Large intestine (tissue), 3 donors: ENCODE results near the gene FAM83G. TPM values are rescaled to one million over a fixed set of nuclear protein-coding genes. Genes with fewer than 3 reads are reported as not detected.
"Not testable (repeated sequence)": the region's sequence is repeated elsewhere in the genome, so short reads cannot be mapped to it uniquely, and the experiment has no call there.

ENCODE experiments used
- DNase-seq, 2 donors: peaks; one replicate each; pipeline versions ENCODE4 v3.0.0 to v3.0.0-alpha.2; 2013
- H3K27ac ChIP-seq: one replicate; pipeline ENCODE4 v1.5.1; 2013; ENCODE audit warnings: low read length
- H3K27me3 ChIP-seq: 2 replicates; pipeline ENCODE4 v1.6.1; 2013; ENCODE audit warnings: low read length; ENCODE audit not compliant: control insufficient read depth, insufficient read depth
- H3K36me3 ChIP-seq: 2 replicates; pipeline ENCODE4 v1.6.1; 2013; ENCODE audit warnings: low read length; ENCODE audit not compliant: control insufficient read depth, insufficient read depth
- H3K4me1 ChIP-seq: one replicate; pipeline ENCODE4 v1.6.1; 2013; ENCODE audit warnings: low read length; ENCODE audit not compliant: control insufficient read depth, insufficient read depth
- H3K4me3 ChIP-seq: one replicate; pipeline ENCODE4 v1.5.1; 2013; ENCODE audit warnings: low read length
- H3K9me3 ChIP-seq: one replicate; pipeline ENCODE4 v1.6.1; 2013; ENCODE audit warnings: mild to moderate bottlenecking, low read depth, low read length, moderate library complexity; ENCODE audit not compliant: control insufficient read depth
- WGBS: methylation state at CpG from one replicate; pipeline ENCODE4 v1.1.5; 2013; ENCODE audit warnings: low lambda C conversion rate; ENCODE audit not compliant: insufficient coverage; 5-methylcytosine and 5-hydroxymethylcytosine counted together
- polyA plus RNA-seq: library from polyadenylated mRNA; unstranded; fragments of 120-200 nt; gene quantifications from one replicate; pipeline ENCODE4 v1.2.1, GENCODE V29; 2013

FAM83G gene
- polyA plus RNA-seq, 1 donor, result 35.6 TPM

GRCh38 chr17:18960241-18960665, 44.3 kb downstream of the FAM83G start:
- no peak for DNase-seq
- peaks cover 37% of the 10 kb centered on the region for H3K4me1 ChIP-seq
- no CpG with 5 or more reads among the region's 15 CpGs for WGBS

DNA sequence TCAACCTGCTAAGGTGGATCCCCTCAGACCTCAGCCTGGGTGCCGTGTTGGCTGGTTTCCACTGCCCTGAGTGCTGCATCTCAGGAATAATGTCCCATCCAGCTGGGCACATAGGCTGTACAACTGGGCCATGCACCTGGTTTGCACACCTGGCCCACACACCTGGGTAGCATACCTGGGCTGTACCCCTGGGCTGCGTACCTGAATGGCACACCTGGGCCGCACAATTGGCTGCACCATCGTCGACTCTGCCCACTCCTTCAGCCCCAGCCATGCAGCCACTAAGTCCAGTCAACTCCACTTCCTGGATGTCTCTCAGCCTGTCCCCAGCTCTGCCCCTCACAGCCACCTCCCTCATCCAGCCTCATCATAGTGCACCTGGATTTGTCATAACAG, 44.7 kb downstream of the FAM83G start:
- WGBS, result no CpG with 5 or more reads among the region's 5 CpGs
- no peak overlapping the region for H3K4me3 ChIP-seq
- H3K27ac ChIP-seq, result no peak overlapping the region
- H3K36me3 ChIP-seq, result no peaks in the 10 kb centered on the region
- peaks cover 2% of the 10 kb centered on the region for H3K9me3 ChIP-seq
- no peaks in the 10 kb centered on the region for H3K27me3 ChIP-seq
- DNase-seq, result peak in 1 of 2 donors; percentile 1
- H3K4me1 ChIP-seq, result peaks cover 37% of the 10 kb centered on the region

More at GRCh38 chr17:18960241-18960665, 44.3 kb downstream of the FAM83G start:
- H3K27me3 ChIP-seq, result no peaks in the 10 kb centered on the region
- H3K27ac ChIP-seq, result no peak overlapping the region
- H3K4me3 ChIP-seq, result no peak overlapping the region
- no peaks in the 10 kb centered on the region for H3K36me3 ChIP-seq
- peaks cover 2% of the 10 kb centered on the region for H3K9me3 ChIP-seq

DNA sequence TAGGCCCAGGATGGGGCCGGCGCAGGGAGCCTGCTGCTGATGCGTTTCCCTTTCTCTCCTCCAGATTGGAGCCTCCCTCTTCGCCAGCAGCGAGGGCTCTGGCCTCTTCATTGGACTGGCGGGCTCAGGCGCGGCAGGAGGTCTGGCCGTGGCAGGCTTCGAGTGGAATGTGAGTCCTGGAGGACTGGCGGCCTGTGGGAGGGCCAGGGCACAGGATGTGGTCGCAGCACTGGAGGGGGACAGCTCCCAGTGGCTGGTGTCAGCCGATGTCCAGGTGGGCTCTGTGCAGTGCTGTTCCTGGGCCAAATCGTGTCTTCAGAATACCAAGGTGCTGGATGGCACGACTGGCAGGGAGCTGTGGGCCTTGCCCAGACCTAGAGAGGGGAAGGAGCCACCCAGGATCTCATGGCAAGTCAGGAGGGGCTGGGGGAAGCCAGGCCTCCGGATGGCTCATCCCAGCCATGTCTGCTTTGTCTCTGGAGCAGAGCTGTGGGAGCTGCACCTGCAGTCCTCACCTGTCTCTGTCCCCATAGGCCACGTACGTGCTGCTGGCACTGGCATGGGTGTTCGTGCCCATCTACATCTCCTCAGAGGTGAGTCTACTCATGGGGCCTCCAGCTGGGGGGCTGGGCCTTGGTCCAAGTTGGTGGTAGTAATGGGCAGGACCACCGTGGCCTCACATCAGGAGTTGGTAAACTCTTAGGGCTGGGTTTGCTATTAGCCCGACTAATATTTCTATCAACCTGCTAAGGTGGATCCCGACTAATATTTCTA, 45.3 kb downstream of the FAM83G start:
- Histone ChIP-seq H3K27me3 (no peaks in the 10 kb centered on the region), H3K9me3 (peaks cover 2% of the 10 kb centered on the region), H3K4me1 (peaks cover 34% of the 10 kb centered on the region), H3K4me3 (no peak overlapping the region), H3K27ac (no peak overlapping the region), H3K36me3 (no peaks in the 10 kb centered on the region)
- WGBS, result 100% methylated on average over 1 of the region's 22 CpGs
- DNase-seq, result peak in 1 of 2 donors; percentile 2

- Histone ChIP-seq H3K4me3 (no peak overlapping the region), H3K27ac (no peak overlapping the region), H3K36me3 (no peaks in the 10 kb centered on the region), H3K9me3 (peaks cover 2% of the 10 kb centered on the region), H3K27me3 (no peaks in the 10 kb centered on the region), H3K4me1 (peaks cover 28% of the 10 kb centered on the region)
- WGBS, result no CpG with 5 or more reads among the region's 11 CpGs
- no peak for DNase-seq
Measured at GRCh38 chr17:18958611-18959010, 46.0 kb downstream of the FAM83G start.

DNA sequence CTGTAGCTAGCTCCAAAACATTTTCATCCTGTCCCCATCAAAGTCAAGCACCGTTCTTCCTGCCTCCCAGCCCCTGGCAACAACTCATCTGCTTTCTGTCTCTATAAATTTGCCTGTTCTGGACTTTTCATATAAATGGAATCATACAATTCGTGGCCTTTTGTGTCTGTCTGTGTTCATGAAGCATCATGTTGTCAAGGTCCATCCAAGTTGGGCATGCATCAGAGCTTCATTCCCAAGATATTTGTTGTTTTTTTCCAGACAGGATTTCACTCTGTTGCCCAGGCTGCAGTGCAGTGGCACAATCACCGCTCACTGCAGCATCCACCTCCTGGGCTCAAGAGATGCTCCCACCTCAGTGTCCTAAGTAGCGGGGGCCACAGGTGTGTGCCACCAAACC, 46.7 kb downstream of the FAM83G start:
- WGBS, result 80% methylated on average over 1 of the region's 4 CpGs
- no peak for DNase-seq
- Histone ChIP-seq H3K4me1 (peaks cover 20% of the 10 kb centered on the region), H3K27me3 (no peaks in the 10 kb centered on the region), H3K27ac (no peak overlapping the region), H3K36me3 (no peaks in the 10 kb centered on the region), H3K9me3 (peaks cover 2% of the 10 kb centered on the region), H3K4me3 (no peak overlapping the region)

- H3K27me3 ChIP-seq, result no peaks in the 10 kb centered on the region
- DNase-seq, result no peak
- no peaks in the 10 kb centered on the region for H3K36me3 ChIP-seq
- H3K4me1 ChIP-seq, result peaks cover 9% of the 10 kb centered on the region
- H3K27ac ChIP-seq, result no peak overlapping the region
- H3K4me3 ChIP-seq, result no peak overlapping the region
- peaks cover 2% of the 10 kb centered on the region for H3K9me3 ChIP-seq
- no CpG with 5 or more reads among the region's 3 CpGs for WGBS
Measured at GRCh38 chr17:18956581-18956980, 48.0 kb downstream of the FAM83G start.

DNA sequence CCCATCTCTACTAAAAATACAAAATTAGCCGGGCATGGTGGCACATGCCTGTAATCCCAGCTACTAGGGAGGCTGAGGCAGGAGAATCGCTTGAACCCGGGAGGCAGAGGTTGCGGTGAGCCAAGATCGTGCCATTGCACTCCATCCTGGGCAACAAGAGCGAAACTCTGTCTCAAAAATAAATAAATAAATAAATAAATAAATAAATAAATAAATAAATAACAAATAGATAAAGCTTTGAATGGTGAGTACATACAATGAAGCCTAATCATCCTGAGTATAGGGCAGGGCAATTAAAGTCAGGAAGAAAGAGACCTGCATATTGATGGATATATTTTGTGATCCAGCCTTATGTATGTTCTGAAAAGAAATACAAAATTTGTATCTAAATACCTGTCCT, 48.5 kb downstream of the FAM83G start:
- DNase-seq, H3K27ac ChIP-seq, H3K9me3 ChIP-seq, H3K27me3 ChIP-seq, H3K36me3 ChIP-seq, H3K4me3 ChIP-seq, H3K4me1 ChIP-seq: not testable (repeated sequence)
- 100% methylated on average over 1 of the region's 6 CpGs for WGBS

DNA sequence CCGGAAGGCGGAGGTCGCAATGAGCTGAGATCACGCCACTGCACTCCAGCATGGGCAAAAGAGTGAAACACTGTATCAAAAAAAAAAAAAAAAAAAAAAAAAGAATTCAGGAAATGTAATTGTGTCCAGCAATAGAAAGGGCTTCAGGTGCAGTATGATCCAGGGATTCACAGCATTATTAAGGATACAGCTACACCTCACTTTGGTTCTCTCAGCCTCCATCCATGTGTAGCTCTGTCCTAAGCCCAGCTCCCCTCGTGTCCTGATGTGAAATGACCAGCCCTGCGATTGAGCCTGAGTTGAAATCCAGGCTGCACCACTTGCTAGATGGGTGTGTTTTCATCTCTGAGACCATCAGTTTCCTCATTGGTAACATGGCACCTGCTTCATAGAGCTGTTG, 49.6 kb downstream of the FAM83G start:
- Histone ChIP-seq H3K9me3 (peaks cover 2% of the 10 kb centered on the region), H3K4me3 (no peak overlapping the region), H3K36me3 (no peaks in the 10 kb centered on the region), H3K27ac (no peak overlapping the region), H3K4me1 (peaks cover 16% of the 10 kb centered on the region), H3K27me3 (no peaks in the 10 kb centered on the region)
- DNase-seq, result peak in 1 of 2 donors; percentile 0
- WGBS, result no CpG with 5 or more reads among the region's 6 CpGs

- Histone ChIP-seq H3K27me3 (no peaks in the 10 kb centered on the region), H3K36me3 (no peaks in the 10 kb centered on the region), H3K4me3 (no peak overlapping the region), H3K9me3 (peaks cover 2% of the 10 kb centered on the region), H3K27ac (no peak overlapping the region), H3K4me1 (peaks cover 20% of the 10 kb centered on the region)
- peak in 1 of 2 donors; percentile 1 for DNase-seq
- 100% methylated on average over 1 of the region's 3 CpGs for WGBS
Measured at GRCh38 chr17:18954321-18954720, 50.2 kb downstream of the FAM83G start.

DNA sequence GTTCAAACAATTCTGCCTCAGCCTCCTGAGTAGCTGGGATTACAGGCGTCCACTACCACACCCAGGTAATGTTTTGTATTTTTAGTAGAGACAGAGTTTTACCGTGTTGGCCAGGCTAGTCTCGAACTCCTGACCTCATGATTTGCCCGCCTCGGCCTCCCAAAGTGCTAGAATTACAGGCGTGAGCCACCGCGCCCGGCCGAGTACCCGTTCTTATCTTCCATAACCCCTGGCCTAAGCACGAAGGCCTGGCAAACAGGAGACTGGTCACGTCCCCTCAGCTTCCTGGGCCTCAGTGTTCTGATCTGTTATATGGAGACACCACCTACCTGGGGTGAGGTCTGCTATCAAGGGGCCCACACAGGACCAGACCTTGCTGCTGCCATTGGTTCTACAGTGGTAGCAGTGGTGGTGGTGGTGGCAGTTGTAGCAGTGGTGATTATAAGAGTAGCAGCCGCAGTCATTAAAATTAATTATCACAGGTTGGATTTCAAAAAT, 51.3 kb downstream of the FAM83G start:
- no peak overlapping the region for H3K4me3 ChIP-seq
- no peaks in the 10 kb centered on the region for H3K9me3 ChIP-seq
- no peaks in the 10 kb centered on the region for H3K36me3 ChIP-seq
- WGBS, result no CpG with 5 or more reads among the region's 14 CpGs
- no peak overlapping the region for H3K27ac ChIP-seq
- DNase-seq, result no peak
- no peaks in the 10 kb centered on the region for H3K27me3 ChIP-seq
- H3K4me1 ChIP-seq, result peaks cover 20% of the 10 kb centered on the region
